DMS114 treated with DMSO at 0.1 percent for 48 hours (cell line): ENCODE measurements around the gene TRIM51.
"Not testable (repeated sequence)": the region's sequence is repeated elsewhere in the genome, so short reads cannot be mapped to it uniquely, and the experiment has no call there.

Source experiments
- DNase-seq: peaks from one replicate; lab custom pipeline; 2025; ENCODE audit not compliant: unreplicated experiment; lab: John Stamatoyannopoulos, UW

TRIM51 gene, protein sequence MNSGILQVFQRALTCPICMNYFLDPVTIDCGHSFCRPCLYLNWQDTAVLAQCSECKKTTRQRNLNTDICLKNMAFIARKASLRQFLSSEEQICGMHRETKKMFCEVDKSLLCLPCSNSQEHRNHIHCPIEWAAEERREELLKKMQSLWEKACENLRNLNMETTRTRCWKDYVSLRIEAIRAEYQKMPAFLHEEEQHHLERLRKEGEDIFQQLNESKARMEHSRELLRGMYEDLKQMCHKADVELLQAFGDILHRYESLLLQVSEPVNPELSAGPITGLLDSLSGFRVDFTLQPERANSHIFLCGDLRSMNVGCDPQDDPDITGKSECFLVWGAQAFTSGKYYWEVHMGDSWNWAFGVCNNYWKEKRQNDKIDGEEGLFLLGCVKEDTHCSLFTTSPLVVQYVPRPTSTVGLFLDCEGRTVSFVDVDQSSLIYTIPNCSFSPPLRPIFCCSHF

GRCh38 chr11:55882997-55883396, at the start of gene TRIM51:
Gene TRIM51, plus strand, starts transcription at chr11:55883297. Its CDS starts 2,132 bp downstream, at chr11:55885429.
- not testable (repeated sequence) for DNase-seq

DNA sequence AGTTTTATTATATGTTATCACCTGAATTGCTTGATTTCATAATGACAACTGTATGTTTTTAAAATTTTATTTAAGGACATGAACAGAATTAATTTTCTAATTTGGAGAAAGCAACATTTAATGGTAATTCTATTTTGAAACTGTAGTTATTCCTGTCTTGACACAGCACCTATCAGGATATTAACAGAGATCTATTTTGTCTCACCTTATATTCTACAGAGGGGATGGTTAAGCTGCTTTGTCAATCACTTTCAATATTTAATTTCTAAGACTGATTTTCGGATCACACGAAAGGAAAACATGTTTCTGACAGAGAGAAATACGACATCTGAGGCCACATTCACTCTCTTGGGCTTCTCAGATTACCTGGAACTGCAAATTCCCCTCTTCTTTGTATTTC, 44.6 kb upstream of the TRIM51 start, which contains the start of gene OR5D16:
TSS of gene OR5D16 (plus strand) at position 301 of the 400 bp plus-strand sequence. CDS start at position 301, 0 bp downstream.
- DNase-seq: no peak

DNA sequence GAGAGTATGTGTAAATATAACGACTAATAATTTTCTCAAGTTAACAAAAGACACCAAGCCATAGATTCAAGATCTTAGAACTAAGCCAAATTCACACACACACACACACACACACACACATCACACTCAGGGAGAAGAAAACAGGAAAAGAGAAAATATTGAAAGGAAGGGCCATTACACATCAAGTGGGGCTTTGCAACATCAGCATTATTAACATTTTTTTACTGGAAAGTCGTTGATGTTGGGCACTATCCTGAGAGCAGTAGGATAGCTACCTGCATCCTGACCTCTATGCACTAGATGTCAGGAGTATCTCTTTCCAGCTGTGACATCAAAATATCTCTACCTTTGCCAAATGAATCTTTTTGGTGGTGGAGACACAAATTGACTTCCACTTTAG, 35.6 kb upstream of the TRIM51 start:
- no peak for DNase-seq

GRCh38 chr11:55849037-55849436, 34.1 kb upstream of the TRIM51 start:
- DNase-seq: no peak

DNA sequence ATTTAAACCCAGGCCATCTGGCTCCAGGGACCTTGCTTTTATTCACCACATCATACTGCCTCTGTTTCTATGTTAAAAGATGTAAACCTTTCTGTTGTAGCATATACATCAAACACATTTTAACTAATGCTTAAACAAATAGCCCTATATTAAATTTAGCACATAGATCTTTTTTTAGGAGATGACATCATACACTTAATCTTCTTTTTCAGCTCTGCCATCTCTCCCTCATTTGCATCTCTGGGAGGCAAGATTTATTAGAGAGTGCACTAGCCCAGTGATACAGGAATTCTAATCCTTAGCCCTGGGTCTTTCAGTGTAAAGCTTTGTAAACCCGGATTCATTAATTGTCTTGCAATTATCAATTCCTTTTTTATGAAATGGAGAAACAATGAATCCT, 31.0 kb upstream of the TRIM51 start:
- no peak for DNase-seq

GRCh38 chr11:55854704-55855103, 28.4 kb upstream of the TRIM51 start:
- DNase-seq: no peak

- DNase-seq: not testable (repeated sequence)
Observed at GRCh38 chr11:55867354-55867753, 15.7 kb upstream of the TRIM51 start.

GRCh38 chr11:55872731-55873130, 10.4 kb upstream of the TRIM51 start:
- DNase-seq: not testable (repeated sequence)

- not testable (repeated sequence) for DNase-seq
Observed at GRCh38 chr11:55873146-55873545, 10.0 kb upstream of the TRIM51 start.

GRCh38 chr11:55884995-55885394, 1.9 kb downstream of the TRIM51 start:
- DNase-seq: not testable (repeated sequence)

- not testable (repeated sequence) for DNase-seq
Observed at GRCh38 chr11:55885481-55885880, 2.4 kb downstream of the TRIM51 start.

GRCh38 chr11:55895216-55895615, 12.1 kb downstream of the TRIM51 start:
- DNase-seq: no peak

DNA sequence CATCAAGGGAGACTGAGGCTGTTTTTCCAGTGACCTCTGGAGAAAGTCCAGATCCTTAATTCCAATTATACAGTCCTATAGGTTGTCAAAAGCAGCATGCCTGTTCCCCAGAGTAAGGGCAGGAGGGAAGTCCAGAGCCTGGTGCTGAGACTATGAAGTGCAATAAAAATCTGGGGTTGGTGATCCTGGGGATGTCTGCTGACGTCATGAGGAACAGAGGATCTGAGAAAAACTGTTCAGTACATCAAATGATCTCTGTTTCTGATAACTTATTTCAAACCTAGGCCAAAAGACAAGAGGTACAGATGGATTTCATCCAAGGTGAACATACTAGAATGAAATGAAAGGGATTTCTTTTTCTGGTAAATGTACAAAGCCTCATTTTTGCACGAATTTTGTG, 19.2 kb downstream of the TRIM51 start:
- no peak for DNase-seq

DNA sequence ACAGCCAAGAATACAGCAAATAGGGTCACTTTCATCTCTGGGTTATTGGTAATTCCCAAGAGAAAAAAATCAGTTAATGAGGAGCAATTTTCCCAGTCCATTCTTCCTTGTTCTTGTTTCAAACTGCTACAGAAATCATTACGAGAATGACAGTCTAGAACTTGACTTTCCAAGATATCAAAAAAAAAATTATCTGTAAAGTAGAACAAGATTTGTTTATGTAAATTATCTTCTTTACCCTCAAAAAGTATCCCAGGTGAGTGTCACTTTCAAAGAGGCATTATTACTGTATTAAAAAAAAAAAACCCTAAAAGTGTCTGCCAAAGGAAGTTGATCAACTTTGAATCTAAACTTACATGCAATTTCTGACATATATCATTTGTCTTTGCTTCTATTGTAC, 31.4 kb downstream of the TRIM51 start, which contains the start of gene OR5W2:
TSS of gene OR5W2 (minus strand) at position 101 of the 400 bp plus-strand sequence. CDS start at position 101, 0 bp downstream.
- no peak for DNase-seq

- no peak for DNase-seq
Observed at GRCh38 chr11:55920537-55920936, 37.4 kb downstream of the TRIM51 start.

DNA sequence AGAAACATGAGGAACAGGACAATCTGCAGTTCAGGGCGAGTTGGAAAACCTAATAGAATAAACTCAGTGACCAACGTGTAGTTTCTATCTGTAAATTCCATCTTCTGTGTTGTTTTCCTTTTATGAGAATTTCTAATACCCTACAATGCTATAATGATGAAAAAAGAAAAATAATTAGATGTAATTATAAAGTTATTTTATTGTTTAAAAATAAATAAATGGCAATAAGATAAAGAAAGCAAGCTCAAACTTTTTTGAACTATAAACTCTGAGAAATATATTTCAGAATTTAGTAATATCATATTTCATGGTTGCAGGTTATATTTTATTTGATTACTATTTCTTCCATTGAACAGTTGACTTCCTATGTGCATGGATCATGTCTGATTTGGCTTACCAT, 53.2 kb downstream of the TRIM51 start, which contains the start of gene OR5I1:
TSS of gene OR5I1 (minus strand) at position 101 of the 400 bp plus-strand sequence. CDS start at position 101, 0 bp downstream.
- DNase-seq: no peak
